Cardiac fibroblast (primary cell): Measurements from ENCODE around the gene DOC2B.
"Not testable (repeated sequence)": the region's sequence is repeated elsewhere in the genome, so short reads cannot be mapped to it uniquely, and the experiment has no call there.

Experiments used
- DNase-seq, 2 donors: peaks; one replicate each; pipeline versions ENCODE4 v3.0.0 to v3.0.0-alpha.2; 2010; ENCODE audit warnings: low read depth in 2 of 2
- H3K4me3 ChIP-seq, 2 donors: replicated peaks in 1 of 2; 1 replicate in 1 of 2; 2 replicates in 1 of 2; pipeline ENCODE4 v1.5.1; 2011; ENCODE audit warnings: low read depth in 2 of 2, low read length in 2 of 2, mild to moderate bottlenecking in 2 of 2, moderate library complexity in 1 of 2
- TF ChIP-seq, protein P1 (sequence below): IDR thresholded peaks from one replicate; pipeline ENCODE4 v1.5.1; 2011; ENCODE audit warnings: low read depth, mild to moderate bottlenecking, low read length, inconsistent platforms

Gene DOC2B

DNA sequence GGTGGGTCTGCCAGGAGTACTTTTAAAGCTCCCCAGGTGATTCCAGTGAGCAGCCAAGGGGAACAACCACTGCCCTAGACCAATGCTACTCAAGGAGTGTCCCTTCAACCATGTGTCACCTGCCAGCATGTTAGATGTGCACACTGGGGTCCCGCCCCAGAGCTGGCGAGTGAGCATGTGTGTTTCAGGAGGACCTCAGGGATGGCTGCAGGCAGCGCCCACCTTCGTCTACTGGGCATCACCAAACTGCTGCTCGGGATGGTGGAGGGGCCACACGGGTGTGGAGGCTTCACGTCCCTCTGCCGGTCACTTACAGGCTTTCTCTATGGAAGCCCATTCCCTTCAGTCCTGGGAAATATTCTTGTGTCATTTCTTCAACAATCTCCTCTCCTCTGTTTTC, 29.0 kb upstream of the DOC2B start:
- no peak overlapping the region for H3K4me3 ChIP-seq
- TF ChIP-seq, protein P1, sequence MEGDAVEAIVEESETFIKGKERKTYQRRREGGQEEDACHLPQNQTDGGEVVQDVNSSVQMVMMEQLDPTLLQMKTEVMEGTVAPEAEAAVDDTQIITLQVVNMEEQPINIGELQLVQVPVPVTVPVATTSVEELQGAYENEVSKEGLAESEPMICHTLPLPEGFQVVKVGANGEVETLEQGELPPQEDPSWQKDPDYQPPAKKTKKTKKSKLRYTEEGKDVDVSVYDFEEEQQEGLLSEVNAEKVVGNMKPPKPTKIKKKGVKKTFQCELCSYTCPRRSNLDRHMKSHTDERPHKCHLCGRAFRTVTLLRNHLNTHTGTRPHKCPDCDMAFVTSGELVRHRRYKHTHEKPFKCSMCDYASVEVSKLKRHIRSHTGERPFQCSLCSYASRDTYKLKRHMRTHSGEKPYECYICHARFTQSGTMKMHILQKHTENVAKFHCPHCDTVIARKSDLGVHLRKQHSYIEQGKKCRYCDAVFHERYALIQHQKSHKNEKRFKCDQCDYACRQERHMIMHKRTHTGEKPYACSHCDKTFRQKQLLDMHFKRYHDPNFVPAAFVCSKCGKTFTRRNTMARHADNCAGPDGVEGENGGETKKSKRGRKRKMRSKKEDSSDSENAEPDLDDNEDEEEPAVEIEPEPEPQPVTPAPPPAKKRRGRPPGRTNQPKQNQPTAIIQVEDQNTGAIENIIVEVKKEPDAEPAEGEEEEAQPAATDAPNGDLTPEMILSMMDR = no peak
- no peak for DNase-seq

DNA sequence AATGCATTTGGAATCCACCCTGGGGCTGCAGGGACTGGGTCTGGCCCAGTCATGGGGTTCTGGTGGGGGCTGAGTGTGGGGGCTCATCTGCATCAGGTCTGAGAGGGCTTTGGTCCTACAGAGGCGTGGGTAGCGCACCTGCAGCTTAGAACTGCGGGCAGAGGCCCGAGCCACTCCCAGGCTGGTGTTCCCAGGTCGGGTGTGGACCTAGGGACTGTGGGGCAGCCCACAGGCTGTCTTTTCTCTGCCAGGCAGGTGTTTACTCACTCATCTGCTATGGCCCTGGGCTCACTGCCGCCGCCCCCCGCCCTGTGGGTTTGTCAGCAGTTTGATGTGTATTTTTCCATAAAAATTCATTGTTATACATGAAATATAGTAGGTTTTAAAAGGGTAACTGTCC, 27.0 kb upstream of the DOC2B start:
- H3K4me3 ChIP-seq = no peak overlapping the region
- DNase-seq = no peak
- TF ChIP-seq, protein P1 = no peak

DNA sequence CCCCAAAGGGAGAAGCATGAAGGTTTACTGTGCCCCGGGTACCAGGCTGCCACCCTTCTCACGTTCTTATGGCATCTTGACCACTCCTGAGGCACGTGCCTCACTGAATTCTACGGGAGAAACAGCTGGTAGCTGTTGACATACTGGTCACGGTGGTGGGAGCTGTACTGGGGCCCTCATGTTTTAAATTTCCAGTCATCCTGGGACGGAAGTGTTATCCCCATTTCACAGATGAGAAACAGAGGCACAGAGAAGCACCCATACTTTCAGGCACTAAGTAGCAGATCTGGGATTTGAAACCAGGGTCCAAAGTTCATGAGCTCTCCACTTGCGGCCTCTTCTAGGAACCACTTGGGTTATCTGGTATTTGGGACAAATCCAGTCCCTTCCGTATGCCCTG, 26.3 kb upstream of the DOC2B start:
- H3K4me3 ChIP-seq = no peak overlapping the region
- DNase-seq = no peak
- TF ChIP-seq, protein P1 = no peak

DNA sequence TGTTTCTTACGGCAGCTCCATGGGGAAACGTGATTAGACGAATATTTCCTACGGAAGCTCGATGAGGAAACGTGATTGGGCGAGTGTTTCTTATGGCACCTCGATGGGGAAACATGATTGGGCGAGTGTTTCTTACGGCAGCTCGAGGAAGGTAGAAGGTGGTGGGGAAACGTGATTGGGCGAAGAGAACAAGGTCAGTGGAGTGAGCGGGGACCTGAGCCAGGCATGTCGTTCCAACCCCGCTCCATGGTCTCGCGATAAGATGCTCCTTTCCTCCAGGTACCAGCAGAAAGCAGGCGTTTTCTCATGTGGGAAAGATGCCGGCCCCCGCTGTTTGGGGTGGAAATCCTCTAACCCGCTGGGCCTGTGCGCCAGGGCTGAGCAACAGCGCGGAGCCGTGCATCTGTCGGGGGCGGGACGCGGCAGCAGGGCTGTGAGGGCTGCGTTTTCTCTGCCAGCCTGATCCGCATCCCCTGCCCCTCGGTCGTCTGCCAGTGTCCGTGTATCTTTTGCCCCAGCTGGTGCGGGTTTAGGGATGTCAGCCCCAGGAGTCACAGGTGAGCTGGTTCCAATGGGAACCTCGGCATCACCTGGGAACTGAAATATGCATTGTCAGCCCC, 25.6 kb upstream of the DOC2B start:
- TF ChIP-seq, protein P1 = no peak
- H3K4me3 ChIP-seq = no peak overlapping the region
- no peak for DNase-seq

DNA sequence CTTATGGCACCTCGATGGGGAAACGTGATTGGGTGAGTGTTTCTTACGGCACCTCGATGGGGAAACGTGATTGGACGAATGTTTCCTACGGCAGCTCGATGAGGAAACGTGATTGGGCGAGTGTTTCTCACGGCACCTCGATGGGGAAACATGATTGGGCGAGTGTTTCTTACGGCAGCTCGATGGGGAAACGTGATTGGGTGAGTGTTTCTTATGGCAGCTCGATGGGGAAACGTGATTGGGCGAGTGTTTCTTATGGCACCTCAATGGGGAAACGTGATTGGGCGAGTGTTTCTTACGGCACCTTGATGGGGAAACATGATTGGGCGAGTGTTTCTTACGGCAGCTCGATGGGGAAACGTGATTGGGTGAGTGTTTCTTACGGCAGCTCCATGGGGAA, 25.0 kb upstream of the DOC2B start:
- not testable (repeated sequence) for H3K4me3 ChIP-seq, DNase-seq

DNA sequence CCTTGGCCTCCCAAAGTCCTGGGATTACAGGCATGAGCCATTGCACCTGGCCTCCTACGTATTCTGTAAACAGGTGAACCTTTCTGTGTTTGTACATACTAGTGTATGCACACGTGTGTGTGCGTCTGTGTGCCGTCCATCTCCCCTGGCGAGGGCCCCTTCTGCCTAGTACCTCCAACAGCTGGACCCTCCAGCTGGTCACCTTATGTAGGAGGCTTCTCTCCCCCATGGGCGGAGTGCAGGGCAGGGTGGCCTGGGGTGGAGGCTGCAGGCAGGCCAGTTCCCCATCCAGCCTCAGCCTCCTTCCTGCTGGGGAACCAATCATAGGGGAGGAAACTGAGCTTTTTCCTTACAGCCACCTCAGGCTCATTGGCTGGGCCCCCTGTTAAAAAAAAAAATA, 24.4 kb upstream of the DOC2B start:
- TF ChIP-seq, protein P1 = no peak
- H3K4me3 ChIP-seq = no peak overlapping the region
- DNase-seq = no peak

DNA sequence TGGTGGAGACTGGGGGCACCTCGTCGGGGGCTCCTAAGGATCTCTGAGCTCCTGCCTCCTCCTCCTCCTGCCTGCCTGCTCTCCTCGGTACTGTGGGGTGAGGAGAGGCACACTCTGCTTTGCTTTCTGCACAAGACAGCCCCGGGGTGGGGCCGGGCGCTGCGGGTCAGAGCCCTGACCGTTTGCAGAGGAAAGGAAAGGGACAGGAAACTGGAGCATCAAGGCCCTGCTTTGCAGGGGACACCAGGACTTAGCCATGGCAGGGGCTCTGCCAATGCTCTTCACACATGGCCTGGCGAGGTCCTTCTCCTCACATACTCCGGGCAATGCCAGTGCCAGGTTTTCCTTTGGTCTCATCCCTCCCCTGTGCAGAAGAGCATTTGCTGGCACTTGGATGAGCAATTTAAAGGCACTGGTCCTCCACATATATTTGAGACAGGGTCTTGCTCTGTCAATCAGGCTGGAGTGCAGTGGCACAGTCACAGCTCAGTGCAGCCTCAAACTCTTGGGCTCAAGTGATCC, 23.8 kb upstream of the DOC2B start:
- no peak overlapping the region for H3K4me3 ChIP-seq
- TF ChIP-seq, protein P1 = no peak

More for the DNA sequence above, 23.8 kb upstream of the DOC2B start:
- no peak for DNase-seq
